ENCODE data around the gene DNAAF2.
"Not testable (repeated sequence)": the region's sequence is repeated elsewhere in the genome, so short reads cannot be mapped to it uniquely, and the experiment has no call there.

DNAAF2 gene

DNA sequence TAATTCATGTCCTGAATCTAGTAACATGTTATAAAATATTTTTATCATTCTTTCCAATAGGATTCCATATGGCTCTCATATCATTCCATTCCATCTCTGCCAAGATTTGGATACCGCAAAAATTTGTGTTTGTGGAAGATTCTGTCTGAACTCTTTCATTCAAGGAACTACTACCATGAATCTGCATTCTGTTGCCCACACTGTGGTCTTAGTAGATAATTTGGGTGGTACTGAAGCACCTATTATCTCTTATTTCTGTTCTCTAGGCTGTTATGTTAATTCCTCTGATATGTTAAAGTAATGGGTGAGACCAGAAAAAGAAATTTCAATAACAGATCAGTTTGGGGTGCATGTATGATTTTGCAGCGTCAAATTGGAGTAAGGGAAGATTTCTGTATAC lies 20.8 kb downstream of the DNAAF2 start:
- H3K9me3 ChIP-seq (ENCODE audit: control insufficient read depth, insufficient read depth, low read length): no peaks in the 10 kb centered on the region
- H3K36me3 ChIP-seq (ENCODE audit: insufficient read depth, low read length): peaks cover 11% of the 10 kb centered on the region
- H3K4me1 ChIP-seq (ENCODE audit: insufficient read depth, low read length): no peaks in the 10 kb centered on the region
- no peak overlapping the region for H3K9ac ChIP-seq (ENCODE audit: low read depth, low read length)

DNA sequence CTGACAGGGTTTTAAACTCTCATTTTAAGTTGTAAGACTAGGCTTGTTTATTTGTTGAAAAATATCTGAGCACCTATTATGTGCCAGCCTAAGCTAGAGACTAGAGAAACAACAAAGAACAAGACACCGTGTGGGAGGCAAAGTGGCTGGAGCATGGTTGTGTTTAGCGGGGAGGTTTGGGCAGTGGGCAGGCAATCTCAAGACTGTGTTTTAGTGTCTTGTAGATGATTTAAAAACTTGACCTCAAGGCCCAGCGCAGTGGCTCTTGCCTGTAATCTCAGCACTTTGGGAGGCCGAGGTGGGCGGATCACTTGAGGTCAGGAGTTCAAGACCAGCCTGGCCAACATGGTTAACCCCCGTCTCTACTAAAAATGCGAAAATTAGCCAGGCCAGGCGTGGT lies 22.4 kb downstream of the DNAAF2 start:
- no peak overlapping the region for H3K9ac ChIP-seq (ENCODE audit: low read depth, low read length)
- H3K36me3 ChIP-seq (ENCODE audit: insufficient read depth, low read length): peaks cover 2% of the 10 kb centered on the region

DNA sequence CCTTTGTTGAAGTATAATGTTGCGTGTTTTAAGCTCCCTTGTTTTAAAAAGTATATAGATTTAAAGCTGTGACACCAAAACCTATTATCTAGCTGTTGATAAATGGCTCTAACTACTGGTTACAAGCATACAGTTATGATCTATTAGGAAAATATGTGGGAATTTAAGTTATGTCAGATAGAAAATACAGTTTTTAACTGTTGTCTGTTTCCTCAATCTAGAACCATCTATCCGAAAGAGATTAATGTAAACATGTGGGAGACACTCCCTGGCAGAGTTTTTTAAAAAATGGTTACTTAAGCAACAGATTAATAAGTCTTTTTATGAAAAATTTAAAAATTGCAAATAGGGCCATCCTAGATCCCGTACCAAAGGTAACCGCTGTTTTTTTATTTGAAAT lies 22.8 kb downstream of the DNAAF2 start:
- no peaks in the 10 kb centered on the region; the same call in 1 of the 2 replicates for H3K36me3 ChIP-seq (ENCODE audit: insufficient read depth, low read length)
- H3K9ac ChIP-seq (ENCODE audit: low read depth, low read length): no peak overlapping the region
- 0 out of 2 replicates have a peak, but pooled peaks cover 4% of the 10 kb centered on the region for H3K4me1 ChIP-seq (ENCODE audit: insufficient read depth, low read length)
- no peaks in the 10 kb centered on the region for H3K9me3 ChIP-seq (ENCODE audit: control insufficient read depth, insufficient read depth, low read length)

More for the DNA sequence above, 22.4 kb downstream of the DNAAF2 start:
- Histone ChIP-seq H3K9me3 (ENCODE audit: control insufficient read depth, insufficient read depth, low read length) (no peaks in the 10 kb centered on the region), H3K4me1 (ENCODE audit: insufficient read depth, low read length) (0 out of 2 replicates have a peak, but pooled peaks cover 4% of the 10 kb centered on the region)

DNA sequence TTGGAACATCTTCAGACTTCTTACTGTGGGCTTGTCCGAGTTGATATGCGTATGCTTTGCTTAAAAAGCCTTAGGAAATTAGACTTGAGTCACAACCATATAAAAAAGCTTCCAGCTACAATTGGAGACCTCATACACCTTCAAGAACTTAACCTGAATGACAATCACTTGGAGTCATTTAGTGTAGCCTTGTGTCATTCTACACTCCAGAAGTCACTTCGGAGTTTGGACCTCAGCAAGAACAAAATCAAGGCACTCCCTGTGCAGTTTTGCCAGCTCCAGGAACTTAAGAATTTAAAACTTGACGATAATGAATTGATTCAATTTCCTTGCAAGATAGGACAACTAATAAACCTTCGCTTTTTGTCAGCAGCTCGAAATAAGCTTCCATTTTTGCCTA lies 27.5 kb downstream of the DNAAF2 start:
- Histone ChIP-seq H3K36me3 (ENCODE audit: insufficient read depth, low read length) (no peaks in the 10 kb centered on the region; the same call in 1 of the 2 replicates), H3K9ac (ENCODE audit: low read depth, low read length) (no peak overlapping the region), H3K9me3 (ENCODE audit: control insufficient read depth, insufficient read depth, low read length) (no peaks in the 10 kb centered on the region), H3K4me1 (ENCODE audit: insufficient read depth, low read length) (0 out of 2 replicates have a peak, but pooled peaks cover 4% of the 10 kb centered on the region)

DNA sequence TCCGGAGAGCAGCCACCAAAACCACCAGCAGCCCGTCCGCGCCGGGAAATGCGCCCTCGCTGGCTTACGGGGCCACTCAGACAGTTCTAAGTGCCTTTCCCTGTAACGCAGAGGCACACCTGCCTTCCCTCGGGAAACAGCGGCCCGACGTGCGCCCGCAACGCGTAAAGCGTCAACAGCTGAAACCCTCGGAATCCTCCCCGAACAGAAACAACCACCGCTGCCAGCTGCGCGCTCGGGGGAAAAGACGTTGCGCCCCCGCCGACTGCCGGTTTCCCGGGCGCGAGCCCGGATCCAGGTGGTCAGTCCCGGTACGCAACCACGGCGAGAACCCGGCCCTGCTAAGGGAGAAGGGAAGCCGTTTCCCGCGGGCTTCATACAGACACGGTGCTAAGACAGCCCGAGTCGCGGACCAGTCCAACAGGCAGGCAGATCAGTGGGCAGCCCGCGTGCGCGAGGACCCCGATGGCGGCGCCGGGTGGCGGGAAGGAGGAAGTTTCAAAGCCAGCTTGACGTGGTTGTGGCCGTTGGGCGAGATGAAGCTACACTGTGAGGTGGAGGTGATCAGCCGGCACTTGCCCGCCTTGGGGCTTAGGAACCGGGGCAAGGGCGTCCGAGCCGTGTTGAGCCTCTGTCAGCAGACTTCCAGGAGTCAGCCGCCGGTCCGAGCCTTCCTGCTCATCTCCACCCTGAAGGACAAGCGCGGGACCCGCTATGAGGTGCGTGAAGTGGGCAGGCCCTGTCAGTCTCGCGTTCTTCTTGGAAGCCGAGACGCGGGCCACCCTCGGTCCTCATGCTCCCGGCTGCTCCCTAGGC lies 36.4 kb downstream of the DNAAF2 start, which contains the start of gene LRR1:
LRR1 (plus strand) TSS at position 456 of the 816 bp plus-strand sequence; CDS start at position 537, 81 bp downstream.
- 0 out of 2 replicates have a peak, but pooled peaks cover 4% of the 10 kb centered on the region for H3K4me1 ChIP-seq (ENCODE audit: insufficient read depth, low read length)
- no peaks in the 10 kb centered on the region for H3K9me3 ChIP-seq (ENCODE audit: control insufficient read depth, insufficient read depth, low read length)
- no peaks in the 10 kb centered on the region for H3K36me3 ChIP-seq (ENCODE audit: insufficient read depth, low read length)
- H3K9ac ChIP-seq (ENCODE audit: low read depth, low read length): peak within 1 kb of the TSS; percentile 94

DNA sequence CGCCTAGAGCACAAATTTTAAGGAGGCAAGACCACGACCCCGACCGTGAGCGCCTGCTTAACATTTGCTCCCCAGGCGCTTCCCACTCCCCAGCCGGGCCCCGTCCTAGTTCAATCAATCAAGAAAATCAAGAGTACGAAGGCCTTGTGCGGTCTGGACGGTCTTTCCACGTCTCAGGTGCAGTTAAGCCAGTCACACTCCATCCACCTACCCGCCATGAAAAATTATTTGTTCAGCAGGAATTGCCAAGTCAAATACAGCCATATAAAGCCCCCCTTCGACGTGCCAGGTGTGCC lies 36.9 kb downstream of the DNAAF2 start:
- peak overlapping the region; percentile 94 for H3K9ac ChIP-seq (ENCODE audit: low read depth, low read length)
- H3K9me3 ChIP-seq (ENCODE audit: control insufficient read depth, insufficient read depth, low read length): no peaks in the 10 kb centered on the region
- H3K36me3 ChIP-seq (ENCODE audit: insufficient read depth, low read length): no peaks in the 10 kb centered on the region
- 0 out of 2 replicates have a peak, but pooled peaks cover 4% of the 10 kb centered on the region for H3K4me1 ChIP-seq (ENCODE audit: insufficient read depth, low read length)

DNA sequence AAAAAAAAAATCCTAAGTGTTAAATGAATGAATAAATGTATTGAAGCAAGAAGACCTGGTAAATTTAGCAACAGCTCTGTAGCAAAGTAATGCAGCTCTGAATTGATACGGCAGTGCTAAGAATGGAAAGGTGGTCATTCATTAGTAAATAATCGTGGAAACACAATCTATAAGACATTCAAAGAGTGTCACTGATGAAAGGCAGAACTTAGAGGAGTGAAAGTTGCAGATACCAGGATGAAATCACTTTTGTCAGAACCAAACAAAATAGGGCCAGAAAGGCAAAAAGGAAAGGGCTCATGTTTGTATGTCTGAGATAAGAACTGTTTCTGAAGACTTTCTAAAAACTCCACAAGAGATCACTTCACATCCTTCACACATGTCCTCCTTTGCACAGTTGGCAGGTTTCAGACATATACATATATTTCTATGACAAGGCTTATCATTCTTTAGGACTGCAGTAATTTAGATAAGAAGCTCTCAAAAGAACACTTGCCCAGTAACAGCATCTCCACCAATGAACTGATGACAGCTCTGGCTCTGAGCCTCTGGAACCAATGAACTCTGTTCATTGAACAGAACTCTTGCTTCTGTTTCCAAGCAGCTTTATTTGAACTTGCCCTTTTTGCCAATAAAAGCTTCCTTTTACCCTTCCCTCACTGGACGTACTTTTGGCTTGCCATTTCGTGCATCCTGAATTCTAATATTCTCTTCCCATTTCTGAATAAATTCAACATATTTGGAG lies 40.5 kb downstream of the DNAAF2 start:
- Histone ChIP-seq H3K4me1 (ENCODE audit: insufficient read depth, low read length) (0 out of 2 replicates have a peak, but pooled peaks cover 4% of the 10 kb centered on the region), H3K9me3 (ENCODE audit: control insufficient read depth, insufficient read depth, low read length) (no peaks in the 10 kb centered on the region), H3K36me3 (ENCODE audit: insufficient read depth, low read length) (no peaks in the 10 kb centered on the region), H3K9ac (ENCODE audit: low read depth, low read length) (no peak overlapping the region)

DNA sequence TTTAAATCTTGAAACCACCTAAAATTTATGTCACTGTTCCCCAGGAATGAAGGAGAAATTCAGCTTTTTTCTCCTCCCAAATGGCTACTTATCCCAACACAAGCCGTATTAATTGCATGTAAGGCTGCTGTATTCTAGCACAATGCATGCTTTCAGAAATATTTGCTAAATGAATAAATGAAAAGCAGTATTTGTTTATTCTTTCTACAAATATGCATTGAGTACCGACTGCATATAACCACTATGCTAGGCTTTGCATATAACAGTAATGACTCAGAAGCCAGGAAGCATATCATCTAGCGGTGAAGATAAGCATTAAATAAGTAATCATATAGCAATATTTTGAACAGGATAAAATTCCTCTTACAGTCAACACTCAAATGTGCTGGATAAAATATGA lies 42.0 kb downstream of the DNAAF2 start:
- no peak overlapping the region for H3K9ac ChIP-seq (ENCODE audit: low read depth, low read length)
- H3K4me1 ChIP-seq (ENCODE audit: insufficient read depth, low read length): 0 out of 2 replicates have a peak, but pooled peaks cover 4% of the 10 kb centered on the region
- no peaks in the 10 kb centered on the region for H3K9me3 ChIP-seq (ENCODE audit: control insufficient read depth, insufficient read depth, low read length)
- H3K36me3 ChIP-seq (ENCODE audit: insufficient read depth, low read length): no peaks in the 10 kb centered on the region

DNA sequence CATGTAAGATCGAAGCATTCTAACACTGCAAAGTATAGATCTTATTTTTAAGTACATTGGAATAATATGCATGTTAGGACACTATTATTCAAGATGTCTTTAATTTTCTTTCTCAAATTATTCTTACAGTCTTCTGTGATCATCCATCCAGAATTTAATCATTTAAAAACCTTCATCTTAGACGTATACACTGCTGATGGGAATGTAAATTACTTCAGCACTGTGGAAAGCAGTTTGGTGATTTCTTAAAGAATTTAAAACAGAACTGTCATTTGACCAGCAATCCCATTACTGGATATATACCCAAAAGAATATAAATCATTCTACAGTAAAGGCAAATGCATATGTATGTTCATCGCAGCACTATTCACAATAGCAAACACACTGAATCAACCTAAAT lies 45.7 kb downstream of the DNAAF2 start:
- H3K4me1 ChIP-seq (ENCODE audit: insufficient read depth, low read length): 0 out of 2 replicates have a peak, but pooled peaks cover 1% of the 10 kb centered on the region
- 0 out of 2 replicates have a peak, but pooled peaks cover 5% of the 10 kb centered on the region for H3K36me3 ChIP-seq (ENCODE audit: insufficient read depth, low read length)
- no peaks in the 10 kb centered on the region for H3K9me3 ChIP-seq (ENCODE audit: control insufficient read depth, insufficient read depth, low read length)
- H3K9ac ChIP-seq (ENCODE audit: low read depth, low read length): no peak overlapping the region

DNA sequence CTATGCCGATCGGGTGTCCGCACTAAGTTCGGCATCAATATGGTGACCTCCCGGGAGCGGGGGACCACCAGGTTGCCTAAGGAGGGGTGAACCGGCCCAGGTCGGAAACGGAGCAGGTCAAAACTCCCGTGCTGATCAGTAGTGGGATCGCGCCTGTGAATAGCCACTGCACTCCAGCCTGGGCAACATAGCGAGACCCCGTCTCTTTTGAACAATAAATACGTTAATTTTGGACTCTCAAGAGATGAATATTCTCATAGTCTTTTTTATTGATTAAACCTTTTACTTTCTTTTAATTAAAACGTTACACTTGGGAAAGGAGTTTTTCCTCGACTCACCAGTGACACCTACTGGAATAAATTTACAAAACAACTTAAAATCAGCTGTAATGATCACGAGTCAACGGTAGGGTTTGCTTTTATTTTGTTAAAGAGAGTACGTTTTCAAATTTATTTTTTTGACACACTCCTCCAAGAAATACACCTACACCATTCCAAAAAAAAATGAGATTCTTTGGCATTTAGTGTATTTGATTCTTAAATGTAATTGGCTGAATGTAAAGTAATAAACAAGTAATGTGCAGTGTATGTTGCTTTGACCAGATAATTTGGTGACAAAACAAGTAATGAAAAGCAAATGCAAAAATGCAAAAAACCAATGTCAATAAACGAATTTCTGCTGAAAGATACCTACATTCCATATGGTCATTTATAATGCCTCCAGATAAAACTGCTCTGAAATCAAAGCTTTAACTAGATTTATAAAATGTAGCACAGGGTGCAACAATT lies 48.2 kb downstream of the DNAAF2 start:
- H3K36me3 ChIP-seq (ENCODE audit: insufficient read depth, low read length): peaks cover 23% of the 10 kb centered on the region
- H3K9ac ChIP-seq (ENCODE audit: low read depth, low read length): peak overlapping the region; percentile 24; the same call in 1 of the 2 replicates
- H3K9me3 ChIP-seq (ENCODE audit: control insufficient read depth, insufficient read depth, low read length): no peaks in the 10 kb centered on the region
- H3K4me1 ChIP-seq (ENCODE audit: insufficient read depth, low read length): peaks cover 16% of the 10 kb centered on the region; the same call in 1 of the 2 replicates

DNA sequence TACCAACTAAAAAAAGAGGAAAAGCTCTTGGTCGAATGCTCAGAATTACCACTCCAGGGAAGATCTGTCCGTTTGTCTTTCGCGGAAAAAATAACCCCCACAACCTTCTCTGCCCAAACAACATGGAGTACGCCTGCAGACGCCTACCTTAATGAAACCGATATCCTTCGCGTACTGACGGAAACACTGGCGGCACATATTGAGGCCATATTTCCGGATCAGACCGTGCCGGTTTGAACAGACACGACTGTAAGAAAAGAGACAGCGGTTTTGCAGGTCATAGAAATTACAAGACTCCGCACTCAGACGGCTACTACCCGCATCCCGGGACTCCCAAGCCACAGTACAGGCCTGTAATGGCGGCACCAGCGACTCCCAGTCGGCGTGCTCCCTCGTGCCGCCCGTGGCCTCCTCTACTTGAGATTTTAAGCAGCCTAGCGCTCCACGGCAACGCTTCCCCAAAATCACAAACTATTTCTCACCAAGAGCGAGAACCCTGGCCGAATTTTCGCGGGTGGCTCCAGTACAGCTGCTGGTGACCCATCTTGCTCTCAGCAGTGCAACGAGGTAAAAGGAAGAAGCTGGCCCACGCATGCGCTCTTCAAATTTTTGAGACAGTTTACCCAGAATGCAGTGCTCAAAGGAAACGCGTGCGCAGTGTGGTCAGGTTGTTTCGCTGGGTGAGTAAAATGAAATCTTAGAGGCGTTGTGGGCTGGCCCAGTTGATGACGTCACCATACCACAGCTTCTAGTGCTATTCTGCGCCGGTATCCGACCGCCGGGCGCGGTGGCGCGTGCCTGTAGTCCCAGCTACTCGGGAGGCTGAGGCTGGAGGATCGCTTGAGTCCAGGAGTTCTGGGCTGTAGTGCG lies 49.0 kb downstream of the DNAAF2 start, which contains the start of gene RPS29:
RPS29 (minus strand) TSS at position 578 of the 870 bp plus-strand sequence; CDS start at position 544, 34 bp downstream.
- H3K9ac ChIP-seq (ENCODE audit: low read depth, low read length): peak within 1 kb of the TSS; percentile 98
- H3K4me1 ChIP-seq (ENCODE audit: insufficient read depth, low read length): peaks cover 16% of the 10 kb centered on the region; the same call in 1 of the 2 replicates
- H3K9me3 ChIP-seq (ENCODE audit: control insufficient read depth, insufficient read depth, low read length): no peaks in the 10 kb centered on the region
- H3K36me3 ChIP-seq (ENCODE audit: insufficient read depth, low read length): peaks cover 23% of the 10 kb centered on the region

DNA sequence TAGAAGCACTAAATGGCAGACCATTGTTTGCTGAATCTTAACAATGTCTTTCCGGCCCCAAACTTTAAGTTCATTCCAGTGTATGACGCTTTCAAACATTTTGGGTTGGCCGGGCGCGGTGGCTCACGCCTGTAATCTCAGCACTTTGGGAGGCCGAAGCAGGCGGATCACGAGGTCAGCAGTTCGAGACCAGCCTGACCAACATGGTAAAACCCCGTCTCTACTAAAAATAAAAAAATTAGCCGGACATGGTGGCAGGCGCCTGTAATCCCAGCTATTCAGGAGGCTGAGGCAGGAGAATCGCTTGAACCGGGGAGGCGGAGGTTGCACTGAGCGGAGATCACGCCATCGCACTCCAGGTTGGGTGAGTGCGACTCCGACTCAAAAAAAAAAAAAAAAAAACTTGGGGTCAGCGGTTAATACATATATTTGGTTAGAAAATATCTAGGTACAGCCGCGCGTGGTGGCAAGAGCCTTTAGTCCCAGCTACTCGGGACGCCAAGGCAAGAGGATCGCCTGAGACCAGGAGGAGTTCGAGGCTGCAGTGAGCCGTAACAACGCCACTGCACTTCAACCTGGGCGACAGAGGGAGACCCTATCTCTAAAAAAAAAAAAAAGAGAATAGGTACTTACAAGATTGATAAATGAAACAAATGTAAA lies 49.9 kb downstream of the DNAAF2 start:
- H3K9me3 ChIP-seq (ENCODE audit: control insufficient read depth, insufficient read depth, low read length): not testable (repeated sequence)
- H3K4me1 ChIP-seq (ENCODE audit: insufficient read depth, low read length): peaks cover 16% of the 10 kb centered on the region; the same call in 1 of the 2 replicates
- H3K9ac ChIP-seq (ENCODE audit: low read depth, low read length): peak overlapping the region; percentile 98
- H3K36me3 ChIP-seq (ENCODE audit: insufficient read depth, low read length): peaks cover 23% of the 10 kb centered on the region

DNA sequence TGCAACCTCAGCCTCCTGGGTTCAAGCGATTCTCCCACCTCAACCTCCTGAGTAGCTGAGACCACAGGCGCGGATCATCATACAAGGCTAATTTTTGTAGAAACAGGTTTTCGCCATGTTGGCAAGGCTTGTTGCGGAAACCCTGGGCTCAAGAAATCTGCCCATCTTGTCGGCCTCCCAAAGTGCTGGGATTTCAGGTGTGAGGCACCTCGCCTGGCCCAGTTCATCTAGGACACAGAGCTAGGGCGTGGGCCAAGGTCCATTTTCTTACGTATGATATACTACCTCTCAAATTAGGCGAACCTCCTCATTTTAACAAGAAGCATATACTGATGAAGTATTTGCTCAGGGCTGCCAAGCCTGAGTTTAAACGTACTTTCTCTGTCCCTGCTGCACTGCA lies 51.0 kb downstream of the DNAAF2 start:
- H3K9ac ChIP-seq (ENCODE audit: low read depth, low read length): peak overlapping the region; percentile 98
- peaks cover 16% of the 10 kb centered on the region; the same call in 1 of the 2 replicates for H3K4me1 ChIP-seq (ENCODE audit: insufficient read depth, low read length)
- peaks cover 23% of the 10 kb centered on the region for H3K36me3 ChIP-seq (ENCODE audit: insufficient read depth, low read length)
- H3K9me3 ChIP-seq (ENCODE audit: control insufficient read depth, insufficient read depth, low read length): no peaks in the 10 kb centered on the region

Measured in ES-I3 (cell line).